Measurements from ENCODE around the gene PTPRG.

- TF ChIP-seq CTCF (IDR thresholded peaks at IDR 0.05) (no peak), POLR2A (IDR thresholded peaks at IDR 0.05) (no peak)
Observed at GRCh38 chr3:61730577-61731231, 169.3 kb downstream of the PTPRG start.
